MV-4-11 (cell line): Measurements from ENCODE around the gene RYR2.
"Not testable (repeated sequence)": the region's sequence is repeated elsewhere in the genome, so short reads cannot be mapped to it uniquely, and the experiment has no call there.

Source experiments
- DNase-seq: peaks from one replicate; lab custom pipeline; 2025; lab: John Stamatoyannopoulos, UW

Gene RYR2

GRCh38 chr1:237146241-237146640 lies 104.3 kb downstream of the RYR2 start:
- no peak for DNase-seq

DNA sequence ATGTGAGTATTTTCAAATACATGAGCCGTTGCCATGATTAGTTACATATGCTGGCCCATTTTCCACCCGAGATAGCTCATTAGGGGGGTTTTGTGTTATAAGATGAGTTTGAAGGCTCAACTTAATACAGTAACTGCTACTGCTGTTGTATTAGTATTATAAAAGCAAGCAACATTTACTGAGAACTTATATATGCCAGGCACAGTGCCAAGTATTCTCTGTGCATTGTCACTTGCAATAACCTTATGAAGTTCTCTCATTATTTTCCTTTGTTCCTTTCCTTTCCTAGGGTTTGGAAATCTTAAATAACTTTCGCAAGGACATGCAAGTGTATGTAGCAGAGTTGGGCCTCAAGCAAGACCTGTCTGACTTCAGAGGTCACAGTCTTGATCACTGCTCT lies 107.9 kb downstream of the RYR2 start:
- no peak for DNase-seq

DNA sequence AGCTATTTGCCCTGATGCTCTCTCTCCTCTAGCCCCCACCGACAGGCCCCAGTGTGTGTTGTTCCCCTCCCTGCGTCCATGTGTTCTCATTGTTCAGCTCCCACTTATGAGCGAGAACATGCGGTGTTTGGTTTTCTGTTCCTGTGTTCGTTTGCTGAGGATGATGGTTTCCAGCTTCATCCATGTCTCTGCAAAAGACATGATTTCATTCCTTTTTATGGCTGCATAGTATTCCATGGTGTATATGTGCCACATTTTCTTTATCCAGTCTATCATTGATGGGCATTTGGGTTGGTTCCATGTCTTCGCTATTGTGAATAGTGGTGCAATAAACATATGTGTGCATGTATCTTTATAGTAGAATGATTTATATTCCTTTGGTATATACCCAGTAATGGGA lies 110.0 kb downstream of the RYR2 start:
- DNase-seq: not testable (repeated sequence)

DNA sequence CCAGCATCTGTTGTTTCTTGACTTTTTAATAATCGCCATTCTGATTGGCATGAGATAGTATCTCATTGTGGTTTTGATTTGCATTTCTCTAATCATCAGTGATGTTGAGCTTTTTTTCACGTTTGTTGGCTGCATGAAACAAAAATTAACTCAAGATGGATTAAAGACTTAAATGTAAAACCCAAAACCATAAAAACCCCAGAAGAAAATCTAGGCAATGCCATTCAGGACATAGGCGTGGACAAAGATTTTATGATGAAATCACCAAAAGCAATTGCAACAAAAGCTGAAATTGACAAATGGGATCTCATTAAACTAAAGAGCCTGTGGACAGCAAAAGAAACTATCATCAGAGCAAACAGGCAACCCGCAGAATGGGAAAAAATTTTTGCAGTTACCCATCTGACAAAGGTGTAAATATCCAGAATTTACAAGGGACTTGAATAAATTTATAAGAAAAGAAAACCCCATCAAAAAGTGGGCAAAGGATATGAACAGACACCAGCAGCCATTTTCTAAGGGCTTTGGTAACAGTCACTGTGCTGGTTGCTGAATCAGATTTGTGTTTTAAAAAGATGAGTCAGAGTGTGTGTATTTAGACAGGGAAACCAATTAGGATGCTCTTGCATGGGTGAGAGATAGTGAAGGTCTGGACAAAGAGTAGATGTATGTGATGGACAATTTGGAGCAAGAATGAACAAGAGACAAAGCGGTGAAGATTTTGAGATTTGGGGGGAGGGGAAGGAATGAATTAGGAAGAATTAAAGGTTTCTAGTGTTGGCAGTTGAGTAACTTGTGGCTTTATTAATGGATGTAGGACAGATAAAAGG lies 110.7 kb downstream of the RYR2 start:
- no peak for DNase-seq

GRCh38 chr1:237154157-237154556 lies 112.2 kb downstream of the RYR2 start:
- DNase-seq: no peak

- no peak for DNase-seq
These were observed 122.7 kb downstream of the RYR2 start for GRCh38 chr1:237164406-237165352.

GRCh38 chr1:237166086-237166485 lies 124.1 kb downstream of the RYR2 start:
- no peak for DNase-seq

DNA sequence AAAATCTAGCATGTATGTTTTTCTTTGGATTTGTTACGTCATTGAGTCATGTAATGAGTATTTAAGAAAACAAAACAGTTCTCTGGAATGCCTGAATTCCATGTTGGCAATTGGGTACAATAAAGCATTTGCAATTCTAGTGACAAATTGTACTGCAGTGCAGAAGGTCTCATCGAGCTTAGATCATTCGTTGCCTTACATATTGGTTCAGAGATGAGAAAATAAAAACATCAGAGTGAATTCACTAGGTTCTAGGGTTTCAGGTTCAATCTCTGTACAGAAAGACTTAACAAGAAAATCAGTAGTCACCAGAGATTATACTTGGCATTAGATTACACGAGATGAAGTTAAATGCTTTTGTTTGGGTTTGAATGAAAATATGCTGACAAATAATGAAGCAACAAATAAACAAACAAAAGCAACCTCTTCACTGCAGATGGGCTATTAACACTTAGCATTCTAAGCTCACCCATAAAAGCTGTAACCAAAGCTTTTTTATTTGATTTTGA lies 124.7 kb downstream of the RYR2 start:
- DNase-seq: no peak

GRCh38 chr1:237170149-237170548 lies 128.2 kb downstream of the RYR2 start:
- no peak for DNase-seq

DNA sequence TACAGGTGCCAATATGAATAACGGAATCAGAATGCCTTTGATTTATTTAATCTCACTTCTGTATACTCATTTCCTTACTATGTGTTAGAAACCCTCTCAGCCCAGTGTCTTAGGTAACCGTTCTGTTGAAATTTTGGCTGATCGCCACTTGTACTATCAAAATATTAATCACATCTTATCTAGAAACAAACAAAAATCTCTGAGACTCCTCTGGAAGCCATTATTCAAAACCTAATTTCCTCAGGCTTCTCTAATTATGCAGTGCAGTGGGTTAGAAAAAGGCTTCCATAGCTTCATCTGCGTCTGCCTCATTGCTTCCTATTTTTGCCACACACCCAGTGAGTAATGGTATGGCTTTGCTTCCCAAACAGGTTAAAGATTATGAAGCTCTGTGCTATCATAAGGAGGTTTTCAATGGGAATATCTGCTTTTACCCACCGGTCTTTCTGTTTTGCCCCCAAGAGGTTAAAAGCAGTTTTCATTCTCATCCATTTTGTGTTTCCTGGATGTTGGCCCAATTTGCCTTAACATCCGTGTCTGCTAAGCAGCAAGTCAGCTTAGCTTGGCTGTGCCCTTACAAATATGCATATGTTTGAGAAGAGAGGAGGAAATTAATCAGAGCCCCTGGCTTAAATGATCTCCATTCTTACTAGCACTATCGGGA lies 129.6 kb downstream of the RYR2 start:
- no peak for DNase-seq

- no peak for DNase-seq
These were observed 130.1 kb downstream of the RYR2 start for GRCh38 chr1:237172118-237172485.

GRCh38 chr1:237179503-237179902 lies 137.5 kb downstream of the RYR2 start:
- no peak for DNase-seq

- no peak for DNase-seq
These were observed 138.3 kb downstream of the RYR2 start for GRCh38 chr1:237180256-237180655.

- DNase-seq: no peak
These were observed 139.8 kb downstream of the RYR2 start for GRCh38 chr1:237181743-237182317.

GRCh38 chr1:237183963-237184540 lies 142.1 kb downstream of the RYR2 start:
- DNase-seq: no peak

DNA sequence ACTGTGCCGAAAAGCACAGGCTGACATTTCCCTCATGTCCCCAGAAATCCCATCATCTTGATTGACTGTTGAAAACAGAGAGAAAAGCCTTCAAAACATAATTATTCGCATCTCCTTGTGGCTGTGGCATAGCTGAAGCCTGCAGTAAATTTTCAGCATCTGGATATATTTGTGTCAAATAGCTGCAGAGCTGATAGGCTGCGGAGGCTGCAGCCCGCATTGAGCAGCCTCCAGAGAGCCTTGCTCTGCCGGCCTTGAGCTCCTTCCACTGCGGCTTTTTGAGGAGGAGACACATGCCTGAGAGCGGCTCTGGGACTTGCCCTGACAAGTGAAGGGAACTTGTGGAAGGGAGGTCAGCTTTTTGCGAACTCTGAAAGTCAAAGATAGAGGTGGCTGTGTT lies 144.7 kb downstream of the RYR2 start:
- DNase-seq: no peak

- no peak for DNase-seq
These were observed 145.9 kb downstream of the RYR2 start for GRCh38 chr1:237187842-237188241.

DNA sequence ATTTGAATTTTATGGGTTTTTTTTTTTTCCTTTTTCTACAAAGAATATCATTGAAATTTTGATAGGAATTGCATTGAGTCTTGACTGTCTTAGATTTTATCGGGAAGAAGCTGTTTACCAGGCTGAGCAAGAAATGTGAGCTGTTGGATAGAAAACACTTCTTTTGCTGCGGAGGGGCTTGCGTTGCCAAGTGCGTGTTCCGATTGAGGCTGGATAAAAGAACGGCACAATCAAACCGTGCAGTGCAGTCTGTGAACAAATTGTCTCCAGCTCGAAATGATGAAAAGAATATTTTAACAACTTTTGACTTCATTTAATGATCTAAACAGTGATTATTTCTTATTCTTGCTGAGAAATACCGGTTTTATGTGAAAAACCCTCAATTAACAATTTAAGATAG lies 149.4 kb downstream of the RYR2 start:
- DNase-seq: no peak

DNA sequence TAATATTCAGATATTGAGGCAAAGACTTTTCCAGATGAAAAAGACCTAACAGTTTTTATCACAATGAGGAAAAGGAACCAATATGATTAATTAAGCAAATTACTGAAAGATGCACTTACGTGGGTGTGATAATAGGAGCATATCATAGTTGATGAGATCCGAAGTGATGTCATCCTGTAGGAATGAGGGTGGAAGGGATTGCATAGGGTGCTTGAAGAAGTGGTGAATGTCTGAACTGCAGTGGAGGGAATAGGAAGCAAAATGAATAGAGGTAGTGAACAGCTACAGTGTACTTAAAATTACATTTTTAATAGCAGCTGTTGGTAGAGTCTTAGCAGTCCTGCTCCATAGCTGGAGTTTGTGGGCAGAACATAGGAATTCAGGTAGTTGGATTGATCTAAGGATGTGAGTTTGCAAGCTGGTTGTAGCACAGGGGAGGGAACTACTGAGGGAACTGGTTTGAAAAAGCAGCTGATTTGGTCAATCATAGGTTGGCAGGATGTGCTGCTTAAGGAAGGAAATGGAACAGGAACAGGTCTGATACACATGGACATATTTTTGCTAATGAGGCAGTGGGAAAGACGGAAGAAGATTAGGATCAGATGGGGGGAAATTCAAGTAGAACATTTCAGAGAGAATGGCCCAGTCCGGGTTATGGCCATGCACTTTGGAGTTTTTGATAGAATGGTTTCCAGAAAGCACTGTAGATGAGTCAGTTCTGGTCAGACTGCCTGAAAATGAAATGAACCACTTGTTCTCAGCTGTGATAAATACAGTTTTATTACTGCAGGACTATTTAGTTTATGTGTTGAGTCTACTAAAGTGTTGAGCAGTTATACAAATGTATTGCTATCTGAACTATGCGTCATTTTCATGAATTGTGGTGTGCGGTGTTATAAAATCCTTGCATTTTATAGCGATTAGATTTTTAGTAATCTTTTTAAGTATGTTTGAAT lies 155.8 kb downstream of the RYR2 start:
- DNase-seq: no peak

DNA sequence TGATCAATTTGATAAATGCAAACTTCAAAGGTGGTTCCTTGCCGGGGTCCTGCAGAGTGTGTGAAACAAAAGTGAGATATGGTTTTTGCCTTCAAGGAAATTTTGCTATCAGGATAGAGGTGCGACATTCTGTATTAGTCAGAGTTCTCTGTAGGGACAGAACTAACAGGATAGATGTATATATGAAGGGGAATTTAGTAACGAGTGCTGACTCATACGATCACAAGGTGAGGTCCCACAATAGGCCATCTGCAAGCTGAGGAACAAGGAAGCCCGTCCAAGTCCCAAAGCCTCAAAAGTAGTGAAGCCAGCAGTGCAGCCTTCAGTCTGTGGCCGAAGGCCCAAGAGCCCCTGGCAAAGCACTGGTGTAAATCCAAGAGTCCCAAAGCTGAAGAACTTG lies 157.0 kb downstream of the RYR2 start:
- no peak for DNase-seq
